ENCODE data around the gene RAI1.

The RAI1 gene

GRCh38 chr17:17851103-17852002 is 170.1 kb downstream of the RAI1 start:
- DNase-seq = no peak
- Histone ChIP-seq H3K36me3 (peaks cover 0 to 17% (median 9%) of the 10 kb centered on the region in 3 donors), H3K9me3 (no peaks in the 10 kb centered on the region), H3K4me3 (no peak overlapping the region), H3K27ac (peak overlapping the region in 1 of 2 donors; percentile 75), H3K27me3 (no peaks in the 10 kb centered on the region), H3K4me1 (peaks cover 10 to 68% (median 63%) of the 10 kb centered on the region in 4 donors)
- no peak for TF ChIP-seq CTCF (IDR thresholded peaks at IDR 0.05)
- intact Hi-C loops (cut with DNase I; ENCODE audit: low total_unique reads) = no loop called here

GRCh38 chr17:17852930-17853329 is 171.7 kb downstream of the RAI1 start:
- peaks cover 0 to 5% (median 0%) of the 10 kb centered on the region in 3 donors for H3K36me3 ChIP-seq
- H3K4me3 ChIP-seq = no peak overlapping the region
- intact Hi-C loops (cut with DNase I; ENCODE audit: low total_unique reads) = no loop called here
- no peak for DNase-seq
- TF ChIP-seq CTCF (IDR thresholded peaks at IDR 0.05) = no peak
- peaks cover 10 to 69% (median 62%) of the 10 kb centered on the region in 4 donors for H3K4me1 ChIP-seq
- no peaks in the 10 kb centered on the region for H3K9me3 ChIP-seq
- H3K27ac ChIP-seq = peak overlapping the region in 1 of 2 donors; percentile 74
- no peaks in the 10 kb centered on the region for H3K27me3 ChIP-seq

GRCh38 chr17:17853811-17854447 is 172.7 kb downstream of the RAI1 start:
- no peak for TF ChIP-seq CTCF (IDR thresholded peaks at IDR 0.05)
- H3K27me3 ChIP-seq = no peaks in the 10 kb centered on the region
- peaks cover 10 to 59% (median 52%) of the 10 kb centered on the region in 4 donors for H3K4me1 ChIP-seq
- no peaks in the 10 kb centered on the region for H3K9me3 ChIP-seq
- no peak overlapping the region for H3K4me3 ChIP-seq
- intact Hi-C loops (cut with DNase I; ENCODE audit: low total_unique reads) = no loop called here
- DNase-seq = no peak
- peaks cover 0 to 5% (median 0%) of the 10 kb centered on the region in 3 donors for H3K36me3 ChIP-seq
- H3K27ac ChIP-seq = peak overlapping the region; percentile 69 to 74

- no peak for TF ChIP-seq CTCF (IDR thresholded peaks at IDR 0.05)
- Histone ChIP-seq H3K4me3 (no peak overlapping the region), H3K27me3 (no peaks in the 10 kb centered on the region), H3K36me3 (peaks cover 0 to 8% (median 0%) of the 10 kb centered on the region in 3 donors), H3K4me1 (peaks cover 0 to 49% (median 46%) of the 10 kb centered on the region in 4 donors), H3K27ac (peak overlapping the region; percentile 69 to 74), H3K9me3 (no peaks in the 10 kb centered on the region)
- peak; percentile 65 to 92 for DNase-seq
- intact Hi-C loops (cut with DNase I; ENCODE audit: low total_unique reads) = loop anchor here (2.0 kb wide), 1 partner anchor 41 kb away; no protein-coding TSS in a partner anchor
Measured at GRCh38 chr17:17855976-17856375, 174.7 kb downstream of the RAI1 start.

- peak overlapping the region; percentile 69 to 74 for H3K27ac ChIP-seq
- no peak for DNase-seq
Measured at GRCh38 chr17:17856386-17856785, 175.1 kb downstream of the RAI1 start.

More at GRCh38 chr17:17856386-17856785, 175.1 kb downstream of the RAI1 start:
- no peaks in the 10 kb centered on the region for H3K27me3 ChIP-seq
- no peak for TF ChIP-seq CTCF (IDR thresholded peaks at IDR 0.05)
- peaks cover 0 to 49% (median 46%) of the 10 kb centered on the region in 4 donors for H3K4me1 ChIP-seq
- intact Hi-C loops (cut with DNase I; ENCODE audit: low total_unique reads) = loop anchor here (2.0 kb wide), 1 partner anchor 42 kb away; no protein-coding TSS in a partner anchor
- peaks cover 0 to 12% (median 2%) of the 10 kb centered on the region in 3 donors for H3K36me3 ChIP-seq
- H3K9me3 ChIP-seq = no peaks in the 10 kb centered on the region
- no peak overlapping the region for H3K4me3 ChIP-seq

All from tibial artery (tissue), 4 donors.